HG03060 (cell line): ENCODE measurements around the gene NTMT2.
"Not testable (repeated sequence)": the region's sequence is repeated elsewhere in the genome, so short reads cannot be mapped to it uniquely, and the experiment has no call there.

Experiments used
- ATAC-seq: cut with Tn5 transposase; IDR thresholded peaks from one replicate; pipeline ENCODE4 v1.9.1; 2021; ENCODE audit warnings: low read depth, moderate number of reproducible peaks; ENCODE audit not compliant: unreplicated experiment

The NTMT2 gene

GRCh38 chr1:170155055-170155454 lies 9.3 kb downstream of the NTMT2 start:
- ATAC-seq, result no peak

GRCh38 chr1:170156594-170156993 lies 10.8 kb downstream of the NTMT2 start:
- ATAC-seq, result no peak

- ATAC-seq, result no peak
Observed at GRCh38 chr1:170157820-170158219, 12.1 kb downstream of the NTMT2 start.

- ATAC-seq, result no peak
Observed at GRCh38 chr1:170162459-170163246, 16.9 kb downstream of the NTMT2 start.

GRCh38 chr1:170164103-170164763 lies 18.5 kb downstream of the NTMT2 start:
- no peak for ATAC-seq

GRCh38 chr1:170166518-170167180 lies 20.9 kb downstream of the NTMT2 start:
- no peak for ATAC-seq

GRCh38 chr1:170168265-170168664 lies 22.5 kb downstream of the NTMT2 start:
- ATAC-seq, result no peak

- ATAC-seq, result not testable (repeated sequence)
Observed at GRCh38 chr1:170170513-170170912, 24.8 kb downstream of the NTMT2 start.

- ATAC-seq, result no peak
Observed at GRCh38 chr1:170174395-170174794, 28.6 kb downstream of the NTMT2 start.

- no peak for ATAC-seq
Observed at GRCh38 chr1:170175041-170175440, 29.3 kb downstream of the NTMT2 start.

GRCh38 chr1:170175484-170175883 lies 29.7 kb downstream of the NTMT2 start:
- ATAC-seq, result no peak

- no peak for ATAC-seq
Observed at GRCh38 chr1:170176772-170177171, 31.0 kb downstream of the NTMT2 start.

GRCh38 chr1:170182442-170182841 lies 36.7 kb downstream of the NTMT2 start:
- no peak for ATAC-seq

- no peak for ATAC-seq
Observed at GRCh38 chr1:170192546-170192945, 46.8 kb downstream of the NTMT2 start.

- ATAC-seq, result no peak
Observed at GRCh38 chr1:170194451-170194850, 48.7 kb downstream of the NTMT2 start.

- no peak for ATAC-seq
Observed at GRCh38 chr1:170196490-170197236, 50.9 kb downstream of the NTMT2 start.

GRCh38 chr1:170198090-170198489 lies 52.3 kb downstream of the NTMT2 start:
- ATAC-seq, result no peak

- ATAC-seq, result no peak
Observed at GRCh38 chr1:170198584-170198983, 52.8 kb downstream of the NTMT2 start.

GRCh38 chr1:170200161-170200560 lies 54.4 kb downstream of the NTMT2 start:
- ATAC-seq, result no peak

- no peak for ATAC-seq
Observed at GRCh38 chr1:170200621-170201397, 55.0 kb downstream of the NTMT2 start.
